HG02973 (cell line): ENCODE results near the gene HYLS1.

Experiments
- ATAC-seq: cut with Tn5 transposase; IDR thresholded peaks from one replicate; pipeline ENCODE4 v1.9.1; 2021; ENCODE audit warnings: moderate library complexity; ENCODE audit not compliant: unreplicated experiment

Gene HYLS1

GRCh38 chr11:125948278-125949051 is 61.0 kb downstream of the HYLS1 start:
- ATAC-seq, result no peak

- no peak for ATAC-seq
Observed at GRCh38 chr11:125949271-125950177, 62.1 kb downstream of the HYLS1 start.

- ATAC-seq, result no peak
Observed at GRCh38 chr11:125950178-125950490, 62.7 kb downstream of the HYLS1 start.
